GM12864 (cell line): ENCODE results near the gene KRTAP5-1.

Experiments used
- DNase-seq: peaks from one replicate; pipeline ENCODE4 v3.0.0-alpha.2; 2011; ENCODE audit warnings: low read depth
- H3K4me3 ChIP-seq: 2 replicates; pipeline ENCODE4 v1.5.1; 2011; ENCODE audit warnings: mild to moderate bottlenecking, low read depth, low read length, control low read depth
- CTCF ChIP-seq: IDR thresholded peaks from 2 replicates; pipeline ENCODE4 v1.5.1; 2011; ENCODE audit warnings: low read depth, mild to moderate bottlenecking, moderate library complexity, low read length, control low read depth, inconsistent platforms; ENCODE audit errors: missing control alignments

KRTAP5-1 gene

GRCh38 chr11:1573077-1573902 is 11.8 kb downstream of the KRTAP5-1 start:
- TF ChIP-seq CTCF: no peak
- no peak for DNase-seq
- no peak overlapping the region for H3K4me3 ChIP-seq

- no peak for DNase-seq
- peak within 1 kb of the TSS; percentile 36 for H3K4me3 ChIP-seq
- TF ChIP-seq CTCF: no peak
These were observed 12.6 kb downstream of the KRTAP5-1 start, which contains the start of gene DUSP8 for GRCh38 chr11:1572197-1573076. TSS of gene DUSP8 (minus strand) at chr11:1572271. CDS start at chr11:1565826, 6,445 bp downstream.

GRCh38 chr11:1571760-1572196 is 13.3 kb downstream of the KRTAP5-1 start:
- TF ChIP-seq CTCF: no peak
- no peak overlapping the region for H3K4me3 ChIP-seq
- DNase-seq: no peak

- no peak for DNase-seq
- TF ChIP-seq CTCF: no peak
- no peak overlapping the region for H3K4me3 ChIP-seq
These were observed 14.0 kb downstream of the KRTAP5-1 start for GRCh38 chr11:1570896-1571759.

- no peak for TF ChIP-seq CTCF
- H3K4me3 ChIP-seq: no peak overlapping the region
- DNase-seq: no peak
These were observed 14.6 kb downstream of the KRTAP5-1 start for GRCh38 chr11:1570531-1570895.

- no peak for TF ChIP-seq CTCF
- DNase-seq: no peak
- H3K4me3 ChIP-seq: no peak overlapping the region
These were observed 15.1 kb downstream of the KRTAP5-1 start for GRCh38 chr11:1570001-1570453.
